A549 (cell line): ENCODE data around the gene ZDHHC19. TPM values are rescaled to one million over a fixed set of nuclear protein-coding genes. Genes with fewer than 3 reads are reported as not detected.

ENCODE experiments used
- ATAC-seq, 2 experiments: fragments of 200-7000 bp in 1 of 2; fragments of >200 bp in 1 of 2; cut with Nextera tagmentation in 1 of 2; cut with Tn5 transposase in 1 of 2; 3 replicates each; pipeline versions ENCODE4 v1.8.0 to v1.9.1; 2018 to 2020; ENCODE audit warnings: mild to moderate bottlenecking in 1 of 2, moderate library complexity in 1 of 2
- CTCF ChIA-PET: fragments of 300-600 bp; sonication (Branson Sonifier 250); formaldehyde crosslinking; extraction: SDS; loops from one replicate; lab custom pipeline; 2021; ENCODE audit warnings: antibody characterized with exemption, inconsistent platforms; lab: Yijun Ruan, JAX
- POLR2A ChIA-PET: fragments of 350-600 bp; formaldehyde crosslinking; extraction: SDS; loops from one replicate; lab custom pipeline; 2021; ENCODE audit warnings: antibody characterized with exemption, inconsistent platforms; lab: Yijun Ruan, JAX
- DNase-seq, 2 experiments: peaks; one replicate each; pipeline versions ENCODE4 v3.0.0 to v3.0.0-alpha.2; 2011 to 2016; ENCODE audit warnings: low read depth in 1 of 2, low spot score in 1 of 2
- FAIRE-seq: peaks from 2 replicates; lab custom pipeline; 2011; peaks lifted over from hg19 to GRCh38; lab: Jason Lieb, UNC
- H3K27ac ChIP-seq, 2 experiments: fragments of >200 bp; sonication (Bioruptor Twin); formaldehyde crosslinking; 3 replicates each; pipeline ENCODE4 v1.5.1; 2016 to 2017
- H3K4me1 ChIP-seq: fragments of >200 bp; sonication (Bioruptor Twin); formaldehyde crosslinking; 3 replicates; pipeline ENCODE4 v1.6.1; 2016
- H3K4me2 ChIP-seq: fragments of >200 bp; sonication (Bioruptor Twin); formaldehyde crosslinking; 3 replicates; pipeline ENCODE4 v1.6.1; 2016
- H3K4me3 ChIP-seq: fragments of >200 bp; sonication (Bioruptor Twin); formaldehyde crosslinking; 3 replicates; pipeline ENCODE4 v1.5.1; 2016
- H3K9me3 ChIP-seq: fragments of >200 bp; sonication (Bioruptor Twin); formaldehyde crosslinking; 3 replicates; pipeline ENCODE4 v1.6.1; 2016
- ATOH8 ChIP-seq: fragments of 250-450 bp; sonication (Bioruptor Pico); IDR thresholded peaks from 2 replicates; pipeline ENCODE4 v1.5.0; 2020; ENCODE audit warnings: low read depth, mild to moderate bottlenecking, moderate library complexity
- CBX8 ChIP-seq: fragments of 200-600 bp; sonication (generic); IDR thresholded peaks from 2 replicates; pipeline ENCODE4 v1.6.1; 2016
- CHD2 ChIP-seq: fragments of 150-350 bp; IDR thresholded peaks from 2 replicates; pipeline ENCODE4 v1.6.1; 2014; ENCODE audit warnings: low read length; ENCODE audit not compliant: partially characterized antibody
- E2F6 ChIP-seq: IDR thresholded peaks from 2 replicates; pipeline ENCODE4 v1.6.1; 2012; ENCODE audit warnings: low read depth, borderline replicate concordance
- FOSL2 ChIP-seq, 2 experiments: fragments of 450-650 bp in 1 of 2; fragments of >200 bp in 1 of 2; sonication (Bioruptor Twin) in 1 of 2; formaldehyde crosslinking; IDR thresholded peaks; 2 replicates each; pipeline versions ENCODE4 v1.5.0 to v1.6.1; 2016 to 2020; ENCODE audit warnings: mild to moderate bottlenecking in 1 of 2, moderate library complexity in 1 of 2
- HDAC2 ChIP-seq: fragments of 200-600 bp; sonication (generic); IDR thresholded peaks from 2 replicates; pipeline ENCODE4 v1.6.1; 2016
- HES2 ChIP-seq: fragments of >200 bp; sonication (Bioruptor Twin); formaldehyde crosslinking; IDR thresholded peaks from 2 replicates; pipeline ENCODE4 v1.6.1; 2016
- HOXB13 ChIP-seq: fragments of 250-450 bp; sonication (Bioruptor Pico); IDR thresholded peaks from 2 replicates; pipeline ENCODE4 v1.5.0; 2020; ENCODE audit warnings: low read depth, mild to moderate bottlenecking, moderate library complexity
- JUNB ChIP-seq: fragments of >200 bp; sonication (Bioruptor Twin); formaldehyde crosslinking; IDR thresholded peaks from 2 replicates; pipeline ENCODE4 v1.6.1; 2016
- MAFK ChIP-seq: fragments of 450-650 bp; IDR thresholded peaks from 2 replicates; pipeline ENCODE4 v1.6.1; 2014; ENCODE audit not compliant: partially characterized antibody
- MAZ ChIP-seq: fragments of 150-350 bp; IDR thresholded peaks from 2 replicates; pipeline ENCODE4 v1.6.1; 2014; ENCODE audit warnings: antibody characterized with exemption, low read depth, low read length, borderline replicate concordance
- PHF8 ChIP-seq: fragments of 200-600 bp; sonication (generic); IDR thresholded peaks from 2 replicates; pipeline ENCODE4 v1.6.1; 2016; ENCODE audit warnings: low read depth, mild to moderate bottlenecking, antibody characterized with exemption, moderate library complexity, borderline replicate concordance
- REST ChIP-seq: fragments of 200-600 bp; sonication (generic); IDR thresholded peaks from 2 replicates; pipeline ENCODE4 v1.6.1; 2016; ENCODE audit warnings: antibody characterized with exemption, mild to moderate bottlenecking, moderate library complexity
- USF2 ChIP-seq: fragments of 450-650 bp; IDR thresholded peaks from 2 replicates; pipeline ENCODE4 v1.6.1; 2014; ENCODE audit warnings: antibody characterized with exemption
- ZNF302 ChIP-seq: fragments of 250-450 bp; sonication (Bioruptor Pico); IDR thresholded peaks from 2 replicates; pipeline ENCODE4 v1.9.0; 2021; ENCODE audit warnings: inconsistent platforms, mild to moderate bottlenecking, moderate library complexity
- WGBS: methylation state at CpG from one replicate; pipeline ENCODE4 v1.1.6; 2017; ENCODE audit errors: missing lambda C conversion rate; 5-methylcytosine and 5-hydroxymethylcytosine counted together
- polyA plus RNA-seq, 4 experiments: library from polyadenylated mRNA; depleted of rRNA in 3 of 4; stranded (reverse); fragments of >200 nt; fragmentation: RNase III in 1 of 4; extraction: RNeasy Plus Mini Kit Qiagen cat#74134 plus additional on column Dnase treatment in 1 of 4; gene quantifications; 2 replicates in 3 of 4; 3 replicates in 1 of 4; pipeline ENCODE4 v1.2.3, GENCODE V29; 2011 to 2017
- TF ChIP-seq, protein P1 (sequence below): fragments of >200 bp; sonication (Bioruptor Twin); formaldehyde crosslinking; IDR thresholded peaks from 3 replicates; pipeline ENCODE4 v1.5.1; 2016
- TF ChIP-seq, protein P2 (sequence below): fragments of 250-450 bp; sonication (Bioruptor Pico); IDR thresholded peaks from 2 replicates; pipeline ENCODE4 v1.5.0; 2021; ENCODE audit warnings: mild to moderate bottlenecking, moderate library complexity, borderline replicate concordance
- TF ChIP-seq, protein P3 (sequence below): IDR thresholded peaks from 2 replicates; pipeline ENCODE4 v1.6.1; 2012

Gene ZDHHC19
- polyA plus RNA-seq, 2 of the 4 experiments (the other 2 are of a cell fraction), result 0.15 TPM; not detected in 1

- TF ChIP-seq, protein P1, sequence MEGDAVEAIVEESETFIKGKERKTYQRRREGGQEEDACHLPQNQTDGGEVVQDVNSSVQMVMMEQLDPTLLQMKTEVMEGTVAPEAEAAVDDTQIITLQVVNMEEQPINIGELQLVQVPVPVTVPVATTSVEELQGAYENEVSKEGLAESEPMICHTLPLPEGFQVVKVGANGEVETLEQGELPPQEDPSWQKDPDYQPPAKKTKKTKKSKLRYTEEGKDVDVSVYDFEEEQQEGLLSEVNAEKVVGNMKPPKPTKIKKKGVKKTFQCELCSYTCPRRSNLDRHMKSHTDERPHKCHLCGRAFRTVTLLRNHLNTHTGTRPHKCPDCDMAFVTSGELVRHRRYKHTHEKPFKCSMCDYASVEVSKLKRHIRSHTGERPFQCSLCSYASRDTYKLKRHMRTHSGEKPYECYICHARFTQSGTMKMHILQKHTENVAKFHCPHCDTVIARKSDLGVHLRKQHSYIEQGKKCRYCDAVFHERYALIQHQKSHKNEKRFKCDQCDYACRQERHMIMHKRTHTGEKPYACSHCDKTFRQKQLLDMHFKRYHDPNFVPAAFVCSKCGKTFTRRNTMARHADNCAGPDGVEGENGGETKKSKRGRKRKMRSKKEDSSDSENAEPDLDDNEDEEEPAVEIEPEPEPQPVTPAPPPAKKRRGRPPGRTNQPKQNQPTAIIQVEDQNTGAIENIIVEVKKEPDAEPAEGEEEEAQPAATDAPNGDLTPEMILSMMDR, result no peak
- TF ChIP-seq REST (no peak), CHD2 (no peak), FOSL2 (IDR thresholded peaks at IDR 0.05) (no peak), FOSL2 (CRISPR knock-in tag; IDR thresholded peaks at IDR 0.05) (no peak), E2F6 (no peak)
Observed at GRCh38 chr3:196159526-196159925, 51.7 kb downstream of the ZDHHC19 start (continued).

- no peak for FAIRE-seq
- POLR2A ChIA-PET, result no interaction called here
Observed at GRCh38 chr3:196156160-196156559, 55.0 kb downstream of the ZDHHC19 start.

DNA sequence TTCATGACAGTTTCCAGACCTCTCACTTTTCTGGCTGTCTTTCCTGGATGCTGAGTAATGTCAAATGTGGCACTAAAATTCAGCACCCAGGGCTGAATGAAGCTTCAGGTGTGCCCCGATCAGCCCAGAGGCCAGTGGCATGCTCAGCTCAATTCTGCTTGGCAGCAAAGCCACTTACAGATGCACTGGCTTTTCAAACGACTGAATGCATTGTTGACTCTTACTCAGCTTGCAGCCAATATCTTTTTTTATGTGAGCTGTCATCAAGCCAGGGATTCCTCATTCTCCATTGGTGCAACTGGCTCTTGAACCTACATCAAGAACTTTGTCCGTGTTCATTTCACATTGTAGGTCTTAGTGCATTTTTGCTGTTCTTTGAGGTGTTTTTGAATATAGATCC is 60.7 kb downstream of the ZDHHC19 start:
- Histone ChIP-seq H3K9me3 (peaks cover 4% of the 10 kb centered on the region; the same call in 1 of the 3 replicates), H3K4me2 (no peak overlapping the region), H3K4me1 (no peaks in the 10 kb centered on the region), H3K27ac (no peak overlapping the region), H3K4me3 (no peak overlapping the region)
- DNase-seq, result no peak
- no peak for FAIRE-seq
- WGBS, result 29% methylated on average over 3 of the region's 3 CpGs
- POLR2A ChIA-PET, result no interaction called here
- ATAC-seq, result no peak
- no peak for TF ChIP-seq ATOH8 (CRISPR knock-in tag)
- TF ChIP-seq, protein P2, sequence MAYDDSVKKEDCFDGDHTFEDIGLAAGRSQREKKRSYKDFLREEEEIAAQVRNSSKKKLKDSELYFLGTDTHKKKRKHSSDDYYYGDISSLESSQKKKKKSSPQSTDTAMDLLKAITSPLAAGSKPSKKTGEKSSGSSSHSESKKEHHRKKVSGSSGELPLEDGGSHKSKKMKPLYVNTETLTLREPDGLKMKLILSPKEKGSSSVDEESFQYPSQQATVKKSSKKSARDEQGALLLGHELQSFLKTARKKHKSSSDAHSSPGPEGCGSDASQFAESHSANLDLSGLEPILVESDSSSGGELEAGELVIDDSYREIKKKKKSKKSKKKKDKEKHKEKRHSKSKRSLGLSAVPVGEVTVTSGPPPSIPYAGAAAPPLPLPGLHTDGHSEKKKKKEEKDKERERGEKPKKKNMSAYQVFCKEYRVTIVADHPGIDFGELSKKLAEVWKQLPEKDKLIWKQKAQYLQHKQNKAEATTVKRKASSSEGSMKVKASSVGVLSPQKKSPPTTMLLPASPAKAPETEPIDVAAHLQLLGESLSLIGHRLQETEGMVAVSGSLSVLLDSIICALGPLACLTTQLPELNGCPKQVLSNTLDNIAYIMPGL (CRISPR knock-in tag), result no peak
- no peak for TF ChIP-seq JUNB
- no peak for TF ChIP-seq PHF8
- CTCF ChIA-PET, result interaction anchor here (0.6 kb wide), 1 partner anchor 45 kb away, joined by 3 read pairs; no protein-coding TSS in a partner anchor

More at GRCh38 chr3:196156160-196156559, 55.0 kb downstream of the ZDHHC19 start:
- CTCF ChIA-PET, result no interaction called here
- no peak overlapping the region for H3K4me2 ChIP-seq
- no peak overlapping the region for H3K27ac ChIP-seq
- no peaks in the 10 kb centered on the region for H3K4me1 ChIP-seq
- ATAC-seq, result no peak
- no peak overlapping the region for H3K4me3 ChIP-seq
- no peak for DNase-seq
- no peak for TF ChIP-seq HOXB13 (CRISPR knock-in tag)
- TF ChIP-seq HDAC2, result no peak
- TF ChIP-seq MAZ, result no peak
- TF ChIP-seq USF2, result no peak
- no peak for TF ChIP-seq MAFK
- no peak for TF ChIP-seq HES2
- TF ChIP-seq, protein P3, sequence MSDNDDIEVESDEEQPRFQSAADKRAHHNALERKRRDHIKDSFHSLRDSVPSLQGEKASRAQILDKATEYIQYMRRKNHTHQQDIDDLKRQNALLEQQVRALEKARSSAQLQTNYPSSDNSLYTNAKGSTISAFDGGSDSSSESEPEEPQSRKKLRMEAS, result no peak
- no peak for TF ChIP-seq CBX8
- no peak for TF ChIP-seq ZNF302
- WGBS, result 63% methylated on average over 6 of the region's 6 CpGs
- 0 out of 3 replicates have a peak, but pooled peaks cover under 1% of the 10 kb centered on the region for H3K9me3 ChIP-seq
